Glomerular visceral epithelial cell (primary cell): ENCODE results near the gene ATRNL1.
"Not testable (repeated sequence)": the region's sequence is repeated elsewhere in the genome, so short reads cannot be mapped to it uniquely, and the experiment has no call there.

Source experiments
- DNase-seq: peaks from one replicate; pipeline ENCODE4 v3.0.0-alpha.2; 2016; ENCODE audit errors: extremely low spot score

ATRNL1 gene

DNA sequence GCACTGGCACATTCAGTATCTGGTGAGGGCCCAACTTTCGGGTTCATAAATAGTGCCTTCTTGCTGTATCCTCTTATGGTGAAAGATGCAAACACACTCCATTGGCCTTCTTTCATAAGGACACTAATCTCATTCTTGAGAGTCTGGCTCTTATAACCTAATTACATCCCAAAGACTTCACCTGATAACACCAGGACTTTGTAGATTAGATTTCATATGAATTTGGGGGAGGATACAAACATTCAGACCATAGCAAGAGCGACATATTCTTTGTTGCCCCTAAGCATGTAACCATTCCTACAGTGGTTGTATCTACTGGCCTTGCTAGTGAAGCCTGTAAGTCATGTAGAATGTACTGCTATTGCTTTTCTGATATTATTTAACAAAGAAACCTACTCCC is 654.6 kb downstream of the ATRNL1 start:
- DNase-seq = no peak

- not testable (repeated sequence) for DNase-seq
These were observed 665.3 kb downstream of the ATRNL1 start for GRCh38 chr10:115758488-115758887.

GRCh38 chr10:115760131-115760530 is 667.0 kb downstream of the ATRNL1 start:
- no peak for DNase-seq

DNA sequence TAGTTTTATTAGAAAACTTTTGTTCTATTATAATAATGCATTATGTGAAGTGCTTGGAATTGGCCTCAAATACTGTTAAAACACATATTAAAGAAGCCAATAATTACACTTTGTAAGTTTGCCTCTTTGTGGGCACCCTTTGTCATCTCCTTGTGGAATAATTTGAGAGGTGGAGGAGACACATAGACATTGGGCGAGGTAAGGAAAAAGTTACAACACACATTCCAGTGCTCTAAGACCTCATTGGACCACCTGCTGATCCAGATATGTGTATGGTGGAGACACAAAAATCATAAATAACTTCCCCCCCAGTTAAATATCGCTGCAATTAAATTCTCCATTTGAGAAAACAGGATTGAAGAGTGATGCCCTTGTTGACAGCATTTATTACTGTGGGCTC is 668.0 kb downstream of the ATRNL1 start:
- no peak for DNase-seq

- DNase-seq = no peak
These were observed 668.9 kb downstream of the ATRNL1 start for GRCh38 chr10:115762029-115762428.

DNA sequence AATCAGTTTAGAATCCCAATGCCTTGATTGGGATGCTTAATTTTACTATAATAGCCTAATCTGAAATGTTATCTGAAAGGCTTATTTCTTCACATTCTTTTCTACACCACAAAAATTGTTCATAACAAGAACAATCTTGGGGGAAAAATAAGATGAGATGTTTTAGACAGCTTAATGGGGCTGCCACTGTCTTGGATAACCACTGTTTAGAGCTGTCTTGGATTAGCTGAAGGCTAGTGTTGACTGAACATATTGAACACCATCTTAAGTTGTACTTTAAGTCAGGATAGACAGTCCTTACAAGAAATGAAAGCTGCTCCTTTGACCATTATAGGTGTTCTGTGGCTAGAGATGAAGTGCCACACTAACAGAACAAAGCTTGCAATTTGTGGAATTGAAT is 678.6 kb downstream of the ATRNL1 start:
- no peak for DNase-seq

GRCh38 chr10:115772606-115773005 is 679.4 kb downstream of the ATRNL1 start:
- peak; percentile 26 for DNase-seq

- DNase-seq = no peak
These were observed 680.7 kb downstream of the ATRNL1 start for GRCh38 chr10:115773832-115774231.

DNA sequence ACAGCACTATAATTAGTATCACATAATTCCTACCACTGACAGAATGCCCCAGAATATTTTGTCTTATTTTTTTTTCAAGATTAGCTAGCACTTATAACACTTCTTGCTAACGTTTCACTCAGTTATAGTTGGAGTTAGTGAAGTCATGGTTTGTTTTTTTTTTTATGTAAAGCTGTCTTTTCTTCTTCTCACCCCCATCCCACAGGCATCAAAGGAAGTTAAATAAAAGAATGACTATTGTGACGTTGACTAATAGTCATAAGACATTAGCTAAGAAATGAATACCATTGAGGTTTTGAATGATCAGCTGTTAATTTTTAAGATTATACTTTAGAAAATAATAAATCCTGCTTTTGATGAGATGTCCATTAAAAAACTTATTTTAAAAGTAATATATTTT is 681.6 kb downstream of the ATRNL1 start:
- DNase-seq = no peak

DNA sequence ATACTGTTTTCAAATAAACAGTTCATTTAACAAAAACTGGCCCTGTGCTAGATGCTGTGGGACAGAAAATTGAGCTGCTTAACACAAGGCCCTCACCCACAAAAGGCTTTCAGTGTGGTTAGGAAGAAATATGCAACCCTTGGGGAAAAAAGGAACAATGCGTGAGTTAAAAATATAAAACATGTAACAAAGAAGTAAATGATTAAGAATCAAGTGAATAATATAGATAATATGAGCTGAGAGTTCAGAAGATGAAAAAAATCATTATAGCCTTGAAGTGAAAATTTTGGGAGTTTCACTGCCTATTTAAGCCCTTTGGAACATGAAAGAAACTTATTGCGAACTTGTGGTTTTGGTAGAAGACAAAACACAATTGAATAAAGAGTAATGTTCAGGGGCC is 684.5 kb downstream of the ATRNL1 start:
- no peak for DNase-seq

DNA sequence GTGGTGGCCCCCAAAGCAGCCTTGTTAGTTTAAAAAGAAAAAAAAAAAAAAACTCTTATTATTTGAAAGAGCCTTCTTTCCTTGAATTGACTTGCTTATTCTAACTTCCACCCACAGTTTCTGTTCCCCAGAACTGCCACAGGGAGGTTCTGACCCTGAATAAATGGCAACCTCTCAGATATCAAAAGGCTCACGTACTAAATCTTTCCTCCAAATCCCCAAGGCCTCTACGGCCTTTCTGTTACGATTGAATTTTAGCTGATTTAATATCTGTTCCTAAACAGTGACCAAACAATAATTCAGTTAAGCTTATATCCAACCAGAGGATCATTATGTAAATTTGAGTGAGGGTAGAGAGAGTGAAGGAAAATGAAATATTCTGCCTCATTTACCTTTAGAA is 697.1 kb downstream of the ATRNL1 start:
- DNase-seq = no peak

DNA sequence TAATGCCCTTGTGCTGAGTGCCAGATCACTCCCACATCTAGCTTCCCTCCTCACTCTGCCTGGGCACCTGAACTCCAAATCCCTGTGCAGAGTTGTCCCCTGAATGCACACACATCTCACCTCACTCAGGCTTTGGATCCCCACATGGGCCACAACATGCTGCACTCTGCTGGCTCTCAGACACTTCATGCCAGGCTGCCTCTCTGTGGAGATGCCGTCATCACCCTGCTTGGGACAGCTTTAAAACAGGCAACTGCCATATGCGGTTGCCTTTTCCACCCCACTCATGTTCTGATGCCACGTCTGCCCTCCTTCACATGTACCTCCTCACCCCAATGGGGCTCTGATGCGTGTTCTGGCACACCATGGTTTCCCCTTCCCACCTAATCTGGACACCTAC is 702.8 kb downstream of the ATRNL1 start:
- DNase-seq = no peak

GRCh38 chr10:115801457-115801856 is 708.3 kb downstream of the ATRNL1 start:
- no peak for DNase-seq

DNA sequence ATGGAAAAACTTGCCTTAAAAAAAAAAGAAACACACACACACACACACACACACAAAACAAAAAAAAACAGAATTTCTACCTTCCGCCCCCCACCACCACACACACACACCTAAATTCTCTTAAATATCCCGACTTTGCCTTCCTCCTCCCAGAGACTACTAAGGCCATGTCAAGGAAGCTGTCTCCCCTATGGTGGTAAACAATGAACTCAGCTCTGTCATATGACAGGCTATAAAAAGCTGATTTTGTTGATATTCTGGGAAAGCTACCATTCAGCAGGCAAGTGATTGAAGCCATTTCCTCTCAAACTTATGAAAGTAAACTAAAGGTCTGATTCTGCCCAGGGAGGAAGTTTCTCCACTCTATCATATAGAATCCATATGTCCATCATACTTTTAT is 708.8 kb downstream of the ATRNL1 start:
- DNase-seq = no peak

DNA sequence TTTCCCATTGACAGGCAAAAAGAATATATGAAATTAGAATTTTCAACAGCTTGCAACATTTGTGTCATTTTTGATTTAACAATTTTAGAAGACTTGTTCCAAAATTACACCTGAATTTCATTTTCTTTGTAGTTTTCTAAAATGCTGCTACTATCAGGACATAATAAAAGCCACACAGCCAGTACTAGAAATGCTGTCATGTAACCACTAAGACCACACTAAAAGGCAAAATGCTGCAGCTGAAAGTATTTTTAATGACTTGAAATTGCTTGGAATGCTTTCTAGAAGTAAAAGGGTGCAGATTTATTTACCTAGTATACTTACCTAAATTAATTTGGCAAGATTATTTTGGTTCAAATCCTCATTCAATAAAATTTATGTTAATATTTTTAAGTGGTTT is 709.7 kb downstream of the ATRNL1 start:
- no peak for DNase-seq

DNA sequence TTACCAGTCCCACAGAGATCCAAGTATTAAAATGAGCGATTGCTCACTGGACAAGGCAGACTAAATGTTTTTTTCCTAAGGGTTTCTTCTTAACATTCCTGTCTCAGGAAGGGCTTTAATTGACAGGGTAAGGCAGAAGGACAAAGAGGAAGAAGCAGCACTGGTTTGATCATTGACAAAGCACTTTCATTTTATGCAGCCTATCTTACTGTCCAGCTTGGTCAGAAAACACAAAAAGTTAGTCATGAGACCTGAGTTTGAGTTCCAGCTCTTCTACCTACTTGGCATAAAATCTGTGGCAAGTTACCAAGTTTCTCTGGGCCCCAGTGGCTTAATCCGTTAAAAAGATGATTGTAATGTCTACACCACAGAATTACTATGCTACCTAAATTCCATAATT is 721.4 kb downstream of the ATRNL1 start:
- peak; percentile 25 for DNase-seq

GRCh38 chr10:115818012-115818411 is 724.8 kb downstream of the ATRNL1 start:
- peak; percentile 31 for DNase-seq

DNA sequence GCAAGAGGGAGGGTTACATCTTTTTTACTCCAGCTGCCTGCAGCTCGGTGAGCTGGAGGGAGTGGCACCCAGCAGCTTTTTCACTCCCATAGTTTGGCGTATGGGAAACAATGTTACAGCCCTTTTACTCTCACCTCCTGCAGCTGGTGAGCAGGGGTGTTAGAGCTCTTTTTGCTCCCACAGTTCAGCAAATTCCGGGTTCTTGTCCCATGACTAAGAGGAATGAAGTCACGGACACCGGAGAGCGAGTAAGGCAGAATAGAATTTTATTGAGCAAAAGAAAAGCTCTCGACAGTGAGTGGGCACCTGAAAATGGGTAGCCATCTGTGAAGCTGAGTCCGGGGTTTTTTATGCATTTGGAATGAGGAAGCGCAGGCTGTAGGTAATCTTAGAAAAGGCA is 733.2 kb downstream of the ATRNL1 start:
- DNase-seq = peak; percentile 90

DNA sequence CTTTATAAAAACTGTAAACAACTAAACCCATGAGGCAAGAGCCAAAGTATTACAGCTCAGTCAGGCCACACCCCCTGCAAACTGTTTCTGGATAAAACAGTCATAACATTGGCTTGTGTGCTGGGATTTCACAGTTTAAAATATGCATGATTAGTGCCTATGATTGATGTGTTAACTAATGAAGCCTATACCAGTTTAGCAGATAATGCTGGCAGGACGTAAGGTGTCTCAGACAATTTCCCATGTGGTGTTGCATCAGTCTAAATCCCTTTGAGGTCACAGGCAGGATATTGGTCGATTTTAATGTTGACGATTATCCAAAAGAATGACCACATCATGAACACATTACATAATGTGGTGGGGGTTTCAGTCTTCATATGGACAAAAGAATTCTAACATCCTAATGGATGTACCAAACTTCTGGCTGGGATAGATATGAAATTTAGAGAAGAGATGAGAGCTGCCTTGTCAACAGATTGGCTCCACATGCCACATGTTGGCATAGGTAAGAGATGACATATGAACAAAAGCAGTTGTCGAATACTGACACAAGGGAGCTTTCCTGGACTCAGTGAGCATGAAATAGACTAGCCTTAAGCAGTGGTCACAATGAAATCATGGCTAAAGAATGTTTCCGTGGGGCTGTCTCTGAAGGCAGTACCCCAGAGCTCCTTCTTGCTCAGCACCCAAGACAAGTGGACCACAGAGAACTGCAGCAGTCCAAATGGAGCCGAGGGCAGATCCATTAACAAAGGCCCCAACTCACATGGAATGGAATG is 734.3 kb downstream of the ATRNL1 start:
- DNase-seq = peak; percentile 95

DNA sequence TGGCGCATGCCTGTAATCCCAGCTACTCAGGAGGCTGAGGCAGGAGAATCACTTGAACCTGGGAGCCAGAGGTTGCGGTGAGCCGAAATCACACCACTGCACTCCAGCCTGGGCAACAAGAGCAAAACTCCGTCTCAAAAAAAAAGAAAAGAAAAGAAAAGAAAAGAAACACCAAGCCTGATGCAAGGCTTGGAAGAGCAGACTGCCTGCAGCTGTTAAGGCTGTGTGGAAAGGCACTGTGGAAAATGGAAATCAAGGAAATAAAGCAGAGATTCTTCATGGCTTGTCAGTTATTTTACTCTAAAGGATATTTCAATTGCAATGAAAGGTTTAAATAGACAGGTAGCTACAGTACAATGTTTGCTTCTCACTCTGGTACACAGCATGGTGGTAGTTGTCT is 735.0 kb downstream of the ATRNL1 start:
- DNase-seq = not testable (repeated sequence)

DNA sequence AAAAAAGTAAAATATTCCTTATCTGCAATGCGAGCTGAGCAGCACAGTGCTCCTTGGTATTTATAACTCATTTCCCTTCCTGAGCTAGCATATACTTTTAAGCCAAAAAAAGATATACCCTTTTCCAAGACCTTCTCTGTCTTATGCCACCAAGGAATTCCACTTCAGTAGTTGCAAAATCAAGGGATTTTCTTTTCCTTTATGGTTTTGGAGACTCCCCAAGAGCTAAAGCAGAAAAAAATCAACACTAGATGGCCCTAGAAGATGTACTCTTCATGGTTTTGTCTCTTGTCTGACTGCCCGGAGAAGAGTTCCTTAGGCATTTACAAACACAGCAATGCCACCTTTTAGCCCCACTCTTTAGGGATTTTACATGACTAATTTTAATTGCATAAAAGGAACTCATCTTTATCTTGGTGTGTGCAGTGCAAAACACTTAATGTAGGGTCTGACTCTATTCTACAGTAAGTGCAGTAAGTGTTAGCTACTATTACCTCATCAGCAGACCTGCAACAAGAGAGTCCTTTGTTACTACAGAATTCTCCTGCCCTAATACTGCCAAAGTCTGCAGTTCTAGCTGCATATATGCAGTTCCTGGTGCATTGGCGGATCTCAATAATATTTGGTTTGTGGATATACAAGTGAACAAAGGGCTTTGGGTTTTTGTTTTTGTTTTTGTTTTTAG is 736.5 kb downstream of the ATRNL1 start:
- peak; percentile 73 for DNase-seq

DNA sequence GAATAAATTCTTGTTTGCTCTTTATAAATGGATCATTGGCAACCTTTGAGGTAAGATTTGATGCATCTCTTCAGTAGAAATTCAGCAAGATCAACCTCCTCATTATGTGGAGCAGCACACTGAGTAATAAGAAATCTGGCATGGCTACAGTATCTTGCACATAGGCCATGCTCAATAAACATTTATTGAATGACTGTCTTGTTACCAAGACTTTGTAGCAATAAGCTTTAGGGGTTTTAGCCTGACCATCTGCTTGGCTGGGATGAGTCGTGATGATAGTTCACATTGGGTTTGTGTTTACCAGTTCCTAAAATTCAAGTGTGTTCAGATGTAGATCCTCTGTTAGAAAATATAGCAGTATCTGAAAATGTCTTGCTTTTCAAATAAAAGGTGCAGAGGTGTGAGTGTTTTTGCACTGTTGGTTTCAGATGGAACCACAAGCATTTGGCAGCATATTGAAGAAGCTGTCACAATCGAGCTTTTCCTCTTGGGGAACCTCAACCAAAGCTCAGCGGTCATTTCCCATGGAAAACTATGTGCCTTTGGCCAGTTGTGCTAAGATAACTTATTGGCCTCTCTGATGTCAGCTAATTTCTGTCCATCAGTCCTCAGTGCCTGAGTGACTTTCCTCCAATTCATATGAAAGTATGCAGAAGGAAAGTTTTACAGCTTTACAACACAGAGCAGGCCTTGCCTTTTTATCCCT is 737.3 kb downstream of the ATRNL1 start:
- peak; percentile 48 for DNase-seq

GRCh38 chr10:115831016-115831415 is 737.9 kb downstream of the ATRNL1 start:
- no peak for DNase-seq
